Astrocyte of the spinal cord (primary cell): ENCODE results near the gene CEP78.
"Not testable (repeated sequence)": the region's sequence is repeated elsewhere in the genome, so short reads cannot be mapped to it uniquely, and the experiment has no call there.

Experiments used
- DNase-seq: peaks from one replicate; pipeline ENCODE4 v3.0.0; 2011; ENCODE audit warnings: low read depth, low spot score
- H3K4me3 ChIP-seq: 2 replicates; pipeline ENCODE4 v1.5.1; 2011; ENCODE audit warnings: low read depth, mild to moderate bottlenecking, low read length, moderate library complexity
- CTCF ChIP-seq: IDR thresholded peaks from 2 replicates; pipeline ENCODE4 v1.5.1; 2012; ENCODE audit warnings: low read depth, mild to moderate bottlenecking, low read length, inconsistent platforms
- in situ Hi-C: cut with HindIII; loops from 2 replicates; pipeline ENCODE4 v1.10.0; 2017; ENCODE audit warnings: low sequenced_read_pairs

CEP78 gene

GRCh38 chr9:78278801-78279200, 42.9 kb downstream of the CEP78 start:
- no peak overlapping the region for H3K4me3 ChIP-seq
- TF ChIP-seq CTCF, result no peak
- in situ Hi-C loops, result no loop called here
- DNase-seq, result no peak

- peak; percentile 89 for DNase-seq
- H3K4me3 ChIP-seq, result no peak overlapping the region
- TF ChIP-seq CTCF, result no peak
- in situ Hi-C loops, result no loop called here
These were observed 45.2 kb downstream of the CEP78 start for GRCh38 chr9:78280982-78281668.

GRCh38 chr9:78284181-78284580, 48.3 kb downstream of the CEP78 start:
- H3K4me3 ChIP-seq, DNase-seq, in situ Hi-C loops: not testable (repeated sequence)

GRCh38 chr9:78286125-78286524, 50.2 kb downstream of the CEP78 start:
- no peak for DNase-seq
- no peak for TF ChIP-seq CTCF
- in situ Hi-C loops, result no loop called here
- H3K4me3 ChIP-seq, result no peak overlapping the region

- no peak overlapping the region for H3K4me3 ChIP-seq
- no peak for DNase-seq
- in situ Hi-C loops, result no loop called here
- no peak for TF ChIP-seq CTCF
These were observed 51.1 kb downstream of the CEP78 start for GRCh38 chr9:78286946-78287388.

GRCh38 chr9:78288214-78288892, 52.5 kb downstream of the CEP78 start:
- in situ Hi-C loops, result no loop called here
- DNase-seq, result no peak
- no peak for TF ChIP-seq CTCF

GRCh38 chr9:78289474-78289873, 53.6 kb downstream of the CEP78 start:
- no peak overlapping the region for H3K4me3 ChIP-seq
- in situ Hi-C loops, result no loop called here
- no peak for TF ChIP-seq CTCF
- no peak for DNase-seq

More at GRCh38 chr9:78288214-78288892, 52.5 kb downstream of the CEP78 start:
- H3K4me3 ChIP-seq, result no peak overlapping the region
